DND-41 (cell line): ENCODE data around the gene TMEM38A.

Experiments used
- ATAC-seq: fragments of 200-7000 bp; cut with Tn5 transposase; 3 replicates; pipeline ENCODE4 v1.9.1; 2021; ENCODE audit warnings: low read depth; ENCODE audit not compliant: insufficient read depth
- DNase-seq: peaks from one replicate; pipeline ENCODE4 v3.0.0-alpha.2; 2020
- H2AFZ ChIP-seq: 2 replicates; pipeline ENCODE4 v1.6.0; 2012; ENCODE audit warnings: low read depth, low read length
- H3K27ac ChIP-seq: 2 replicates; pipeline ENCODE4 v1.5.1; 2012; ENCODE audit warnings: low read length, inconsistent platforms
- H3K27me3 ChIP-seq: fragments of 200-600 bp; sonication (generic); 2 replicates; pipeline ENCODE4 v1.6.0; 2012; ENCODE audit warnings: low read length, mild to moderate bottlenecking, inconsistent platforms; ENCODE audit not compliant: insufficient read depth, poor library complexity
- H3K36me3 ChIP-seq: 2 replicates; pipeline ENCODE4 v1.5.1; 2012; ENCODE audit warnings: low read length, inconsistent platforms; ENCODE audit not compliant: insufficient read depth
- H3K4me1 ChIP-seq: 2 replicates; pipeline ENCODE4 v1.5.1; 2012; ENCODE audit warnings: mild to moderate bottlenecking, low read length; ENCODE audit not compliant: insufficient read depth
- H3K4me2 ChIP-seq: 2 replicates; pipeline ENCODE4 v1.6.0; 2012; ENCODE audit warnings: mild to moderate bottlenecking, moderate library complexity, low read length, inconsistent platforms; ENCODE audit not compliant: insufficient read depth
- H3K4me3 ChIP-seq, 2 experiments: fragments of 200-600 bp in 1 of 2; shearing (Covaris generic) in 1 of 2; 2 replicates each; pipeline ENCODE4 v1.5.1; 2012 to 2016; ENCODE audit warnings: inconsistent platforms in 2 of 2, low read length in 2 of 2, mild to moderate bottlenecking in 2 of 2, low read depth in 1 of 2, moderate library complexity in 1 of 2
- H3K79me2 ChIP-seq: 2 replicates; pipeline ENCODE4 v1.6.0; 2012; ENCODE audit warnings: low read length, inconsistent platforms; ENCODE audit not compliant: insufficient read depth
- H3K9ac ChIP-seq: 2 replicates; pipeline ENCODE4 v1.6.0; 2012; ENCODE audit warnings: low read depth, mild to moderate bottlenecking, inconsistent platforms, low read length, moderate library complexity
- H3K9me3 ChIP-seq: 2 replicates; pipeline ENCODE4 v1.5.1; 2012; ENCODE audit warnings: low read length, moderate library complexity, mild to moderate bottlenecking, inconsistent platforms; ENCODE audit not compliant: insufficient read depth, severe bottlenecking
- H4K20me1 ChIP-seq: 2 replicates; pipeline ENCODE4 v1.6.0; 2012; ENCODE audit warnings: low read length; ENCODE audit not compliant: insufficient read depth
- EZH2 ChIP-seq: IDR thresholded peaks from 3 replicates; pipeline ENCODE4 v1.6.1; 2012; ENCODE audit warnings: borderline replicate concordance, low read depth, mild to moderate bottlenecking, moderate library complexity, low read length, inconsistent platforms; ENCODE audit not compliant: severe bottlenecking
- TF ChIP-seq, protein P1 (sequence below): IDR thresholded peaks from 2 replicates; pipeline ENCODE4 v1.5.1; 2012; ENCODE audit warnings: borderline replicate concordance, low read length, moderate library complexity, mild to moderate bottlenecking; ENCODE audit not compliant: poor library complexity, severe bottlenecking; ENCODE audit errors: extremely low read depth

Gene TMEM38A, protein sequence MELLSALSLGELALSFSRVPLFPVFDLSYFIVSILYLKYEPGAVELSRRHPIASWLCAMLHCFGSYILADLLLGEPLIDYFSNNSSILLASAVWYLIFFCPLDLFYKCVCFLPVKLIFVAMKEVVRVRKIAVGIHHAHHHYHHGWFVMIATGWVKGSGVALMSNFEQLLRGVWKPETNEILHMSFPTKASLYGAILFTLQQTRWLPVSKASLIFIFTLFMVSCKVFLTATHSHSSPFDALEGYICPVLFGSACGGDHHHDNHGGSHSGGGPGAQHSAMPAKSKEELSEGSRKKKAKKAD

DNA sequence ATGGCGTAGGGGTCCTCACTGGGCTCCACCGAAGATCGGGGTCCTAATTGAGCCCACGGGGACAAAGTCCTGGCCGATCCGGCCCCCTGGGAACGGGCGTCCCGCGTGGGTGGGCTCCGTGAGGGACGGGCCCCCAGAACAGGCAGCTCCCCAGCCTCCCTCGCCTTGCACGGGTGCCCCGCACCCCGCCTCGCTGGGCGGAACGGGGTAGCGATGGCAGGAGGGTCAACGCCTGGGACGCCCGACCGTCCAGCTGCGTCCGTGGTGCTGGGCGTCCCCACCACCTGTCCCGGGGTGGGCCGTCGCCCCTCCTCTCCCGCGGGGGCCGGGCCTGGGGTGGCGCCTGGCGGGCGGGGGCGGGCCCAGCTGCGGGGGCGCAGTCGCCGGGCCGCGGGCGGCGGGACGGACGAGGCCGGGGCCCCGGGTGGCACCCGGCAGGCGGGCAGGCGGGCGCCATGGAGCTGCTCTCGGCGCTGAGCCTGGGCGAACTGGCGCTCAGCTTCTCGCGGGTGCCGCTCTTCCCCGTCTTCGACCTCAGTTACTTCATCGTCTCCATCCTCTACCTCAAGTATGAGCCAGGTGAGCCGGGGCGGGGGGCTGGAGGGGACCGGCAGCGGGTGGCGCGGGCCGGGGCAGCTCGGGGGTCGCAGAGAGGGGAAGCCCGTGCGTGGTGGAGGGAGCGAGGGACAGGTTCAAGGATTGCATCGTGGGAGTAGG, at the start of gene TMEM38A:
TSS of gene TMEM38A (plus strand) at position 377 of the 717 bp plus-strand sequence. CDS start at position 456, 79 bp downstream.
- H3K27ac ChIP-seq = peak within 1 kb of the TSS; percentile 88
- H3K36me3 ChIP-seq = peaks cover 36% of the 10 kb centered on the region
- peaks cover 34% of the 10 kb centered on the region for H4K20me1 ChIP-seq
- H3K9ac ChIP-seq = peak within 1 kb of the TSS; percentile 65
- TF ChIP-seq EZH2 = no peak
- TF ChIP-seq, protein P1, sequence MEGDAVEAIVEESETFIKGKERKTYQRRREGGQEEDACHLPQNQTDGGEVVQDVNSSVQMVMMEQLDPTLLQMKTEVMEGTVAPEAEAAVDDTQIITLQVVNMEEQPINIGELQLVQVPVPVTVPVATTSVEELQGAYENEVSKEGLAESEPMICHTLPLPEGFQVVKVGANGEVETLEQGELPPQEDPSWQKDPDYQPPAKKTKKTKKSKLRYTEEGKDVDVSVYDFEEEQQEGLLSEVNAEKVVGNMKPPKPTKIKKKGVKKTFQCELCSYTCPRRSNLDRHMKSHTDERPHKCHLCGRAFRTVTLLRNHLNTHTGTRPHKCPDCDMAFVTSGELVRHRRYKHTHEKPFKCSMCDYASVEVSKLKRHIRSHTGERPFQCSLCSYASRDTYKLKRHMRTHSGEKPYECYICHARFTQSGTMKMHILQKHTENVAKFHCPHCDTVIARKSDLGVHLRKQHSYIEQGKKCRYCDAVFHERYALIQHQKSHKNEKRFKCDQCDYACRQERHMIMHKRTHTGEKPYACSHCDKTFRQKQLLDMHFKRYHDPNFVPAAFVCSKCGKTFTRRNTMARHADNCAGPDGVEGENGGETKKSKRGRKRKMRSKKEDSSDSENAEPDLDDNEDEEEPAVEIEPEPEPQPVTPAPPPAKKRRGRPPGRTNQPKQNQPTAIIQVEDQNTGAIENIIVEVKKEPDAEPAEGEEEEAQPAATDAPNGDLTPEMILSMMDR = no peak
- peak within 1 kb of the TSS; percentile 76 to 80 for H3K4me3 ChIP-seq
- H3K27me3 ChIP-seq = no peaks in the 10 kb centered on the region
- H3K9me3 ChIP-seq = no peaks in the 10 kb centered on the region
- H3K79me2 ChIP-seq = peaks cover 36% of the 10 kb centered on the region
- peaks cover 38% of the 10 kb centered on the region for H3K4me1 ChIP-seq
- ATAC-seq (no peak), DNase-seq (no peak)
- H3K4me2 ChIP-seq = peak within 1 kb of the TSS; percentile 90
- H2AFZ ChIP-seq = peak within 1 kb of the TSS; percentile 96

DNA sequence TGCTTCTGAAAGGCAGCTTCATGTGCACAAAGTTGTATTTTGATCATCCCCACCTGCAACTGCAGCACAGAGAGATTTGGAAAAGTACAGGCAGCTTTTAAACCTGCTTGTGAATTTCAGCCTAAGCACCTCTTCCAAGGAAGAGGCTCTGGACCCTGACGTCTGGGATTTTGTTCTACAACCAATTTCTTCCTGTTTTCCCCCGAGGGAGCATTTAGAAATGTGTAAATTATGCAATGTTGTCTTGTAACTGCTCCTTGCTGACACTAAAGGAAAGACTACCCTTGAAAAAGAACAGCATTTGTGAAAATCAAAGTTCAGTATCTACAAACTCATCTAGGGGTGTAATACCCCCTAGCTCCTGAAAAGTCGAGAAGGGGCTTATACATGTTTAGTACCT, 48.3 kb upstream of the TMEM38A start:
- peaks cover 86% of the 10 kb centered on the region for H4K20me1 ChIP-seq
- no peak overlapping the region for H3K4me2 ChIP-seq
- no peak for DNase-seq
- no peaks in the 10 kb centered on the region for H3K9me3 ChIP-seq
- H3K4me1 ChIP-seq = no peaks in the 10 kb centered on the region
- peaks cover 100% of the 10 kb centered on the region for H3K79me2 ChIP-seq
- no peak overlapping the region for H3K9ac ChIP-seq
- no peak for ATAC-seq
- H3K27ac ChIP-seq = peak overlapping the region; percentile 2; the same call in 1 of the 2 replicates
- TF ChIP-seq, protein P1 = no peak
- no peak for TF ChIP-seq EZH2
- H3K36me3 ChIP-seq = no peaks in the 10 kb centered on the region
- no peak overlapping the region for H2AFZ ChIP-seq
- H3K27me3 ChIP-seq = no peaks in the 10 kb centered on the region
- H3K4me3 ChIP-seq = no peak overlapping the region

DNA sequence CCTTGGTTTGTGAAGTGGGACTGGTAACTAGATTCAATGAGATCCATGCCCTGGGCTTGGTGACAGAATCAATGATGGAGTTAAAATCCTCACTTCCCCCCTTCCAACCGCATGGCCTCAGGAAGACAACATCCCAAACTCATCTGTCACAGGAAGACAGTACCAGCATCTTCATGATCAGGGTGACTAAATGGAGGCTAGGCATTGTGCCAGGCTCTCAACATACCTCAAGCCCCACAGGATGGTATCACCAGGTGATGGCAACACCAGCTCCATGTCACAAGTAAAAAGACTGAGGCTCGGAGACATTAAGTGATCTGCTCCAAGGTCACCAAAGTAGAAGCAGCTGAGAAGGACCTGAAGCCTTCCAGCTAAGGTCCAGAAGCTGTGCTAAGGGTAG, 47.1 kb upstream of the TMEM38A start:
- H3K4me3 ChIP-seq = no peak overlapping the region
- no peaks in the 10 kb centered on the region for H3K36me3 ChIP-seq
- no peak for DNase-seq
- TF ChIP-seq, protein P1 = no peak
- TF ChIP-seq EZH2 = no peak
- no peak overlapping the region for H3K9ac ChIP-seq
- H3K27me3 ChIP-seq = no peaks in the 10 kb centered on the region
- peaks cover 100% of the 10 kb centered on the region for H3K79me2 ChIP-seq
- no peaks in the 10 kb centered on the region for H3K9me3 ChIP-seq
- no peak overlapping the region for H2AFZ ChIP-seq
- H3K4me2 ChIP-seq = no peak overlapping the region
- H3K27ac ChIP-seq = no peak overlapping the region
- H4K20me1 ChIP-seq = peaks cover 86% of the 10 kb centered on the region
- no peaks in the 10 kb centered on the region for H3K4me1 ChIP-seq
- ATAC-seq = no peak
